CD14-positive monocyte (primary cell): ENCODE results near the gene SUPT4H1. TPM values are rescaled to one million over a fixed set of nuclear protein-coding genes. Genes with fewer than 3 reads are reported as not detected.

ENCODE experiments used
- DNase-seq, 3 donors: peaks; one replicate each; pipeline ENCODE4 v3.0.0-alpha.2; 2011 to 2022
- H2AFZ ChIP-seq: 2 replicates; pipeline ENCODE4 v1.6.0; 2012; ENCODE audit warnings: mild to moderate bottlenecking, low read depth, low read length, inconsistent platforms; ENCODE audit not compliant: insufficient read depth, poor library complexity, severe bottlenecking
- H3K27ac ChIP-seq, 2 donors: 1 replicate in 1 of 2; 2 replicates in 1 of 2; pipeline ENCODE4 v1.5.1; 2012 to 2013; ENCODE audit warnings: low read length in 2 of 2, control low read depth in 1 of 2, inconsistent platforms in 1 of 2, low read depth in 1 of 2, mild to moderate bottlenecking in 1 of 2
- H3K27me3 ChIP-seq, 2 donors: one replicate each; pipeline versions ENCODE4 v1.6.0 to v1.6.1; 2011 to 2013; ENCODE audit warnings: low read length in 2 of 2; ENCODE audit not compliant: control insufficient read depth in 2 of 2, insufficient read depth in 2 of 2
- H3K36me3 ChIP-seq, 2 donors: replicated peaks in 1 of 2; 1 replicate in 1 of 2; 2 replicates in 1 of 2; pipeline versions ENCODE4 v1.5.1 to v1.6.1; 2012 to 2013; ENCODE audit warnings: low read length in 2 of 2, control low read depth in 1 of 2, inconsistent platforms in 1 of 2, mild to moderate bottlenecking in 1 of 2; ENCODE audit not compliant: insufficient read depth in 2 of 2, control insufficient read depth in 1 of 2
- H3K4me1 ChIP-seq, 2 donors: 1 replicate in 1 of 2; 2 replicates in 1 of 2; pipeline versions ENCODE4 v1.5.1 to v1.6.1; 2012 to 2013; ENCODE audit warnings: low read length in 2 of 2, control low read depth in 1 of 2, inconsistent platforms in 1 of 2, mild to moderate bottlenecking in 1 of 2, moderate library complexity in 1 of 2; ENCODE audit not compliant: insufficient read depth in 2 of 2, control insufficient read depth in 1 of 2
- H3K4me2 ChIP-seq: replicated peaks from 2 replicates; pipeline ENCODE3; 2012; ENCODE audit warnings: low read length, moderate library complexity, mild to moderate bottlenecking; ENCODE audit not compliant: poor library complexity, severe bottlenecking; ENCODE audit errors: extremely low read depth
- H3K4me3 ChIP-seq, 3 experiments: fragments of 200-600 bp in 1 of 3; sonication (generic) in 1 of 3; replicated peaks in 1 of 3; 1 replicate in 2 of 3; 2 replicates in 1 of 3; pipeline ENCODE4 v1.5.1; 2011 to 2013; ENCODE audit warnings: low read length in 3 of 3, mild to moderate bottlenecking in 3 of 3, control low read depth in 2 of 3, low read depth in 2 of 3, inconsistent platforms in 1 of 3, moderate library complexity in 1 of 3
- H3K79me2 ChIP-seq: 2 replicates; pipeline ENCODE4 v1.6.0; 2012; ENCODE audit warnings: mild to moderate bottlenecking, control low read depth, inconsistent platforms, low read length, moderate library complexity; ENCODE audit not compliant: insufficient read depth
- H3K9ac ChIP-seq: 2 replicates; pipeline ENCODE4 v1.6.0; 2017; ENCODE audit warnings: low read length, mild to moderate bottlenecking; ENCODE audit not compliant: insufficient read depth, poor library complexity, severe bottlenecking
- H3K9me3 ChIP-seq, 2 donors: replicated peaks in 1 of 2; 1 replicate in 1 of 2; 2 replicates in 1 of 2; pipeline versions ENCODE4 v1.5.1 to v1.6.1; 2012 to 2013; ENCODE audit warnings: low read length in 2 of 2, control low read depth in 1 of 2; ENCODE audit not compliant: control insufficient read depth in 1 of 2, insufficient read depth in 1 of 2
- H4K20me1 ChIP-seq: 2 replicates; pipeline ENCODE4 v1.6.0; 2012; ENCODE audit warnings: mild to moderate bottlenecking, low read length, control low read depth, moderate library complexity; ENCODE audit not compliant: insufficient read depth
- H3K27ac Mint-ChIP-seq, 7 donors: one replicate each; pipeline ENCODE4 v1.8.0; 2020; ENCODE audit warnings: mild to moderate bottlenecking in 7 of 7, mixed read lengths in 7 of 7, moderate library complexity in 6 of 7, inconsistent platforms in 2 of 7
- H3K27me3 Mint-ChIP-seq, 3 donors: one replicate each; pipeline ENCODE4 v1.8.0; 2021 to 2022; ENCODE audit warnings: low read depth in 3 of 3, mild to moderate bottlenecking in 3 of 3, mixed read lengths in 3 of 3, moderate library complexity in 3 of 3, inconsistent platforms in 1 of 3
- H3K36me3 Mint-ChIP-seq, 2 donors: one replicate each; pipeline ENCODE4 v1.8.0; 2020; ENCODE audit warnings: mixed read lengths in 2 of 2, inconsistent platforms in 1 of 2, mild to moderate bottlenecking in 1 of 2
- H3K4me1 Mint-ChIP-seq: one replicate; pipeline ENCODE4 v1.8.0; 2020; ENCODE audit warnings: mild to moderate bottlenecking, mixed read lengths
- H3K4me3 Mint-ChIP-seq, 2 donors: one replicate each; pipeline ENCODE4 v1.8.0; 2020; ENCODE audit warnings: mild to moderate bottlenecking in 2 of 2, mixed read lengths in 2 of 2, moderate library complexity in 1 of 2
- H3K9me3 Mint-ChIP-seq, 7 donors: one replicate each; pipeline ENCODE4 v1.8.0; 2020 to 2022; ENCODE audit warnings: mixed read lengths in 7 of 7, mild to moderate bottlenecking in 6 of 7, moderate library complexity in 6 of 7, inconsistent platforms in 2 of 7
- WGBS: methylation state at CpG from one replicate; pipeline ENCODE4 v1.1.5; 2013; ENCODE audit warnings: missing lambda C conversion rate; ENCODE audit not compliant: insufficient coverage; 5-methylcytosine and 5-hydroxymethylcytosine counted together
- intact Hi-C, 2 donors: fragments of 100-400 bp; cut with micrococcal nuclease; formaldehyde crosslinking; loops; one replicate each; pipeline versions ENCODE4 v1.15.0 to v1.15.1; 2023
- polyA plus RNA-seq, 3 donors: library from polyadenylated mRNA; depleted of rRNA in 1 of 3; unstranded in 2 of 3; stranded (reverse) in 1 of 3; fragments of 300-500 nt in 2 of 3; fragments of >200 nt in 1 of 3; fragmentation: Illumina TruSeq in 2 of 3; gene quantifications; 1 replicate in 2 of 3; 2 replicates in 1 of 3; pipeline ENCODE4 v1.2.3, GENCODE V29; 2012 to 2021
- TF ChIP-seq, protein P1 (sequence below): fragments of 200-600 bp; IDR thresholded peaks from one replicate; pipeline ENCODE4 v1.8.0; 2022; ENCODE audit warnings: antibody characterized with exemption, mild to moderate bottlenecking

Gene SUPT4H1
- polyA plus RNA-seq, 3 donors, result 144 to 251 (median 241) TPM

- no peak overlapping the region for H3K4me3 ChIP-seq
- TF ChIP-seq, protein P1, sequence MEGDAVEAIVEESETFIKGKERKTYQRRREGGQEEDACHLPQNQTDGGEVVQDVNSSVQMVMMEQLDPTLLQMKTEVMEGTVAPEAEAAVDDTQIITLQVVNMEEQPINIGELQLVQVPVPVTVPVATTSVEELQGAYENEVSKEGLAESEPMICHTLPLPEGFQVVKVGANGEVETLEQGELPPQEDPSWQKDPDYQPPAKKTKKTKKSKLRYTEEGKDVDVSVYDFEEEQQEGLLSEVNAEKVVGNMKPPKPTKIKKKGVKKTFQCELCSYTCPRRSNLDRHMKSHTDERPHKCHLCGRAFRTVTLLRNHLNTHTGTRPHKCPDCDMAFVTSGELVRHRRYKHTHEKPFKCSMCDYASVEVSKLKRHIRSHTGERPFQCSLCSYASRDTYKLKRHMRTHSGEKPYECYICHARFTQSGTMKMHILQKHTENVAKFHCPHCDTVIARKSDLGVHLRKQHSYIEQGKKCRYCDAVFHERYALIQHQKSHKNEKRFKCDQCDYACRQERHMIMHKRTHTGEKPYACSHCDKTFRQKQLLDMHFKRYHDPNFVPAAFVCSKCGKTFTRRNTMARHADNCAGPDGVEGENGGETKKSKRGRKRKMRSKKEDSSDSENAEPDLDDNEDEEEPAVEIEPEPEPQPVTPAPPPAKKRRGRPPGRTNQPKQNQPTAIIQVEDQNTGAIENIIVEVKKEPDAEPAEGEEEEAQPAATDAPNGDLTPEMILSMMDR, result no peak
- no peak overlapping the region for H3K27ac Mint-ChIP-seq
- DNase-seq, result no peak
- H3K4me2 ChIP-seq, result no peak overlapping the region
- peaks cover 0 to 2% of the 10 kb centered on the region in 2 donors for H3K36me3 Mint-ChIP-seq
- H2AFZ ChIP-seq, result no peak overlapping the region
- no peaks in the 10 kb centered on the region for H4K20me1 ChIP-seq
- no peaks in the 10 kb centered on the region for H3K79me2 ChIP-seq
- H3K27me3 Mint-ChIP-seq, result peaks cover 9 to 27% (median 17%) of the 10 kb centered on the region in 3 donors
- H3K9ac ChIP-seq, result no peak overlapping the region
- peaks cover 20% of the 10 kb centered on the region for H3K4me1 Mint-ChIP-seq
- peaks cover 5 to 6% of the 10 kb centered on the region in 2 donors for H3K4me1 ChIP-seq
- no peaks in the 10 kb centered on the region for H3K36me3 ChIP-seq
- no peaks in the 10 kb centered on the region for H3K9me3 ChIP-seq
- no peaks in the 10 kb centered on the region for H3K9me3 Mint-ChIP-seq
- 100% methylated on average over 2 of the region's 6 CpGs for WGBS
- H3K27me3 ChIP-seq, result no peaks in the 10 kb centered on the region
- intact Hi-C loops, result loop anchor here (5.0 to 10.0 kb wide), 4 partner anchors 50 to 133 kb away; partner anchors contain the start of gene RNF43 (in 1 of the 2)
- H3K27ac ChIP-seq, result no peak overlapping the region
- H3K4me3 Mint-ChIP-seq, result no peak overlapping the region
These were observed 37.3 kb downstream of the SUPT4H1 start for GRCh38 chr17:58314706-58315015.

DNA sequence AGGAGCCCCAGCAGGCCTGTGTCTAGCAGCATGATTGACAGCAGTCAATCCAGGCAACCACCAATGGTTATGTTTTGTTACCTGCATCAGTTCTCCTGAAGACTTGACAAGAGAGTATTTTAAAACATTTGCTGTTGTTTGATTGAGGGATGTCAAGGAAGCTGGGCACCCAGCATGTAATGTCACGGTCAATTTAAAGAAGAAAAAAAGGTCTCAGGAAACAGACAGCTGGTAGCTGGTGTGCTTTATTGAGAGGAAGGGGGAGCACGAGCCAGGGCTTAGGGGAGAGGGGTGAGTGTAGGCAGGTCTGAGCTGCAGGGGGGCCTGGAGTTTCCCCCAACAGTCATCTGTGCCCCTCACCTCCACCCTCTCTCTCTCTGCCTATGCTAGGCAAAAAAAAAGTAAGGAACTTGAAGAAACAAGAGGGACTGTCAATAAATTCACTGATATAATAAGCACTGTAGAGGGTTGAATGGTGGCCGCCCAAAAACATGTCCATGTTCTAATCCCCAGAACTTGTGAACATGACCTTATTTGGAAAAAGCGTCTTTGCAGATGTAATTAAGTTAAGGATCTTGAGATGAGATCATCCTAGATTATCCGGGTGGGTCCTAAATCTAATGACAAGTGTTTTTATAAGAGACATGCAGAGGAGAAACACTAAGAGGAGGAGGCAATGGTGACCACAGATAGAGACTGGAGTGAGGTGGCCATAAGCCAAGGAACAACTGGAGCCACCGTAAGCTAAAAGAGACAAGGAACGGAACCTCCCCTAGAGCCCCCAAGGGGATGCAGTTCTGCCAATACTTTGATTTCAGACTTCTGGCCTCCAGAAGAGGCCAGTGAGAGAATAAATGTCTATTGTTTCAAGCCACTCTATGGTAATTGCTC is 37.9 kb downstream of the SUPT4H1 start:
- 69% methylated on average over 2 of the region's 7 CpGs for WGBS
- Mint-ChIP-seq H3K36me3 (peaks cover 0 to 4% of the 10 kb centered on the region in 2 donors), H3K4me1 (peaks cover 26% of the 10 kb centered on the region), H3K27me3 (peaks cover 12 to 31% (median 17%) of the 10 kb centered on the region in 3 donors), H3K9me3 (no peaks in the 10 kb centered on the region), H3K4me3 (no peak overlapping the region), H3K27ac (peak overlapping the region in 1 of 7 donors; percentile 6)
- Histone ChIP-seq H3K9me3 (no peaks in the 10 kb centered on the region), H3K4me1 (peaks cover 11 to 12% of the 10 kb centered on the region in 2 donors), H4K20me1 (no peaks in the 10 kb centered on the region), H3K79me2 (no peaks in the 10 kb centered on the region), H3K27ac (no peak overlapping the region), H3K4me3 (no peak overlapping the region), H3K9ac (no peak overlapping the region), H2AFZ (no peak overlapping the region), H3K27me3 (no peaks in the 10 kb centered on the region), H3K4me2 (no peak overlapping the region), H3K36me3 (no peaks in the 10 kb centered on the region)
- TF ChIP-seq, protein P1, result no peak
- intact Hi-C loops, result loop anchor here (10.0 kb wide), 2 partner anchors 51 to 131 kb away; no protein-coding TSS in a partner anchor
- no peak for DNase-seq
